Activated CD8-positive, alpha-beta memory T cell treated with anti-CD3 and anti-CD28 coated beads for 4 hours (primary cell): ENCODE measurements around the gene NSUN6.
"Not testable (repeated sequence)": the region's sequence is repeated elsewhere in the genome, so short reads cannot be mapped to it uniquely, and the experiment has no call there.

Experiments used
- DNase-seq, 2 donors: peaks; one replicate each; pipeline ENCODE4 v3.0.0-alpha.2; 2020; ENCODE audit warnings: low read depth in 2 of 2

The NSUN6 gene

DNA sequence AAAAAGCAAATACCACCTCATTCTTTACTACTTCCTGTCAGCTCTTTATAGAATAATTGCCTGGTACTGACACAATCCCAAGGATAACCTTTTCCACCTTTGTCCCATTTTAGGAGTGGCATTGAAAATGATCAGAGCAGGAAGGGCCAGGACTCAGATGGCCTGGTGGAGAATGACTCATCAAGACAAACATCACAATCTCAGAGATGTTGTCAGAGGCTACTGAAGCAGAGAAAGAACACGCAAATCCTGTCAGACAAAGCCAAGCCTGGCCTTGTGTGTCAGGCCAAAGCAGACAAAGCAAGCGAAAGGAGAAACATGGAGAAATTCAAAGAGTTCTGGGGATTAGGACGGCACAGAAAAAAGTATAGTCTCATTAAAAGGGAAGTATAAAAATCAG lies 40.9 kb downstream of the NSUN6 start:
- no peak for DNase-seq

DNA sequence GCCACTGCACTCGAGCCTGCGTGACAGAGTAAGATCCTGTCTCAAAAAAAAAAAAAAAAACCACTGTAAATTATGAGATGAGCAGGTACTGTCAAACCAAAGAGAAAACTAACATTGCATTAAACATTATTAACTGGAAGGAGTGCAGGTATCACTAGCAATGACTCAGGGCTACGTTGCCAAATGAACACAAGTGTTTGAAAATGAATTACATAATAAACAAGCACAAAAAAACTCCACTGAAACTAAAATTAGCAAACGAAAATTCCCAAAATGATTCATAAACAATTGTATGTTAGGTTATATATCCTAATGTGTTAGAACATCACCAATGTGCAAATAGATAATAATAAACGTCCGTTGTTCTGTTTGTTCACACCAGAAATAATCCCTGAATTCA lies 42.8 kb downstream of the NSUN6 start:
- DNase-seq: no peak

DNA sequence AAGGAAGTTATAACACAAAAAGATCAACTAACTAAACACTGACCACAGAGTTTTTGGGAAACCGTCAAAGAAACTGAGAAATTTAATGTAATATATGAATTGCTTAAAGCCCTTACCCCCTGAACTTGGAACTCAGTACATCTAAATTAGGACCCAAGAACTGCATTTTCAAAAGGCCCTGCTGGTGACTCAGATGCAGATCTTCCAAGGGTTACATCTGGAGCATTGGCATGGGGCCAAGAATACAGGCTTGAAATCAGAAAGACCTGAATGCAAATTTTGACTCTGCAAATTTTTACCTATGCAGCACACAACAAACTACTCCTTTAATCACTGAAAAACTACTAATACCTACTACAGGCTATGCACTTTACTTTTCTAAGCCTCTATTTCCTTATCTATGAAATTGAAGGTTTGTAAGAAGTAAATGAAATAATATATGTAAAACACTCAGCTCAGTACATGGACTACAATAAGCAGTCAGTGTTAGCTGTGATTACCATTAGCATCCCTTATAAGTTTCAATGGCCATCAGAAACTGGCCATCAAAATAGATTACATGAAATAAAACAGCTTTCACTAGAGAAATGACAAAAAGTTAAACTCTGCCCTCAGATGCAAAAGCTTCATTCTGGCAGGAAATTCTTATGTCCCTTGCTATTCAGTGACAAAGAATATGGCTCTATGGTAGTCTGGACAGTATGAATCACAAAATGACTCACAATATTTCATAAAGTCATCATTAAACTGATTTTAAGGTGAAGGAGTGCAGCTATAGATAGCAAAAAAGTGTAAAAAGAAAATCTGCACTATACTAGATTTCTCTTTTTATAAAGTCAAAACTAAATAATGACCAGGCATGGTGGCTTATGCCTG lies 43.6 kb downstream of the NSUN6 start:
- DNase-seq: no peak

DNA sequence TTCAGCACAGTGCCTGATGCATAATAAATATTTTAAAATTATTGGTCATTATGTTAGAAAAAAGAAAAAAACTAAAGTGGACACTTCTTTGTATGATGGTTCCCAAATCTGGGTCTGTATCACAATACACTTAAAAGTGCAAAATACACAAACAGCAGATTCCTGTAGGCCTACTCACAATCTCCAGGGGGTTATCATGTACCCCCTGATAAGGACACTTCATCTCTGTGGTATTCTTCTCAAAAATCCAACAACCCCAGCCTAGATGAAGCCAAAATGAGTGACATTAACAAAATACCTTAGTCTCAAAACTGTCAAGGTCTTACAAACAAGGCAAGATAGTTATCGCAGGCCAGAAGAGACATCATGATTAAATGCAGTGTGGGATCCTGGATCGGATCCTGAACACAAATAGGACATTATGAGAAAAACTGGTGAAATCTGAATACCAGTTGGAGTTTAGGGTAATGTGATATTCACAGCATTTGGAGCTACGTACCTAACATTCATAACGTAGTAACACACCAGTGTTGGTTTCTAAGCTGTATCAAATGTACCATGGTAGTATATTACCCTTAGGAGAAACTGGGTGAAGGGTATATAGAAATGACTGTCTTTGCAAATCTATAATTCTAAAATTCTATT lies 45.2 kb downstream of the NSUN6 start:
- DNase-seq: no peak

DNA sequence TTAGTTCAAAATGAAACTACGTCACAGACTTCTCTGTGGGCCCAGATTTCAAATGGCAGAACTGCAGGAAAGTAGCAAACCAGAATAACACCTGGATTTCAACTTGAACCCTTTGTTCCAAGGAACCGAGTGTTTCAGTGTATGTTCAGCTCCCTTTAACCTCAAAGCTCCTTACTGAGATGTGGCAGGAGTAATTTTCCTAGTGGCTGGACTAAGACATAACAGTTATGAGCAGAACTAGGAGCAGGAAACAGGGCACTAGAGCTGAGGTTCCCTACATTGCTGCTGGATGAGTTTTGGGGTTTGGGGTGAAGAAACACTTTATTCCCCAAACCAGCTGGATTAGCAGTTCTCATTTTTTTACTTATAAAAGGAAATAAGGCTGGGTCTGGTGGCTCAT lies 50.1 kb downstream of the NSUN6 start:
- DNase-seq: no peak

DNA sequence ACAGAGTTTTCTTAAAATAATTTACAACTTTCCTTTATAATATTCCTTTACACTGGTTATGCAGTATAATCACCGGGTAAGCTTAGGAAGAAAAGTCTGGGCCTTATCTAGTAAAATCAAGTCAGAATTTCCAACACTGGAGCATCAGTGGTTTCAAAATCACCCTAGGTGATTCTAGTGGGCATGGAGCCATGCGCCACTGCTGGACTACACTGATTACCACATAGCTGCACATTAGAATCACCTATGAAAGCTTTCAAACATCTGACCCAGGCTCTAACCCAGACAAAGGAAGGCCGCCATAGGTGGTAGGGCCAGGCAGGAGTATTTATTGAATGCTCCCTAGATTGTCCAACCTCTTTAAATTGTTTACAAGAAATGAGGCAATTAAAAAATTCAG lies 52.0 kb downstream of the NSUN6 start:
- DNase-seq: no peak

DNA sequence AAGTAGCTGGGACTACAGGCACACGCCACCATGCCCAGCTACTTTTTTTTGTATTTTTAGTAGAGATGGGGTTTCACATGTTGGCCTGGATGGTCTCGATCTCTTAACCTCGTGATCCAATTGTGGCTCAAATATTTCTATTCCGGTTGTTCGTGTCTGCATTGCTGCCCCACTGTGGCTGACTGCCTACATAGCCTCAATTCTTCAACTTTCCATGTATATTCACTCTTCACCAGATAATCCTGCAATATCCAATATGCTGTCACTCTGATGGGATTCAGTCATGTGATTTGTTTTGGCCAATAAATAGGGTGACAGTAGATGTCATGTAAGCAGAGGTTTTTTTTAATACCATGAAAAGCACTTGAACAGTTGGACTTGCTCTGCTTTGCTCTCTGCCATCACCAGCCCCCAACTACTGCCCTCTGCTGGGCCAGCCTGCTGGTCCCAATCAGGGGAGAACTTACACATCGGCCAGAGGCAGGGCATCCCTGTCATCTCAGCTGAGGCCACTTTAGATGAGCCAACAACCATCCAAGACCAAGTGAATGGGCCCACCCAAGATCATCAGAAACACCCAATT lies 56.7 kb downstream of the NSUN6 start:
- DNase-seq: no peak

DNA sequence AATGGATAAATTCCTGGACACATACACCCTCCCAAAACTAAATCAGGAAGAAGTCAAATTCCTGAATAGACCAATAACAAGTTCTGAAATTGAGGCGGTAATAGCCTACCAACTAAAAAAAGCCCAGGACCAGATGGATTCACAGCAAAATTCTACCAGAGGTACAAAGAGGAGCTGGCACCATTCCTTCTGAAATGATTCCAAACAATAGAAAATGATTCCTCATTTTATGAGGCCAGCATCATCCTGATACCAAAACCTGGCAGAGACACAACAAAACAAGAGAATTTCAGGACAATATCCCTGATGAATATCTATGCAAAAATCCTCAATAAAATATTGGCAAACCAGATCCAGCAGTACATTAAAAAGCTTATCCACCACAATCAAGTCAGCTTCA lies 60.2 kb downstream of the NSUN6 start:
- not testable (repeated sequence) for DNase-seq

DNA sequence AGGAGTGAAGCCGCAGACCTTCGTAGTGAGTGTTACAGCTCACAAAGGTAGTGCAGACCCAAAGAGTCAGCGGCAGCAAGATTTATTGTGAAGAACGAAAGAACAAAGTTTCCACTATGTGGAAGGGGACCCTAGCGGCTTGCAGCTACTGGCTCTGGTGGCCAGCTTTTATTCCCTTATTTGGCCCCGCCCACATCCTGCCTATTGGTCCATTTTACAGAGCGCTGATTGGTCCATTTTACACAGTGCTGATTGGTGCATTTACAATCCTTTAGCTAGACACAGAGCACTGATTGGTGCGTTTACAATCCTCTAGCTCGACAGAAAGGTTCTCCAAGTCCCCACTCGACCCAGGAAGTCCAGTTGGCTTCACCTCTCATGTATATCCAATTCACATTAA lies 64.8 kb downstream of the NSUN6 start:
- not testable (repeated sequence) for DNase-seq

DNA sequence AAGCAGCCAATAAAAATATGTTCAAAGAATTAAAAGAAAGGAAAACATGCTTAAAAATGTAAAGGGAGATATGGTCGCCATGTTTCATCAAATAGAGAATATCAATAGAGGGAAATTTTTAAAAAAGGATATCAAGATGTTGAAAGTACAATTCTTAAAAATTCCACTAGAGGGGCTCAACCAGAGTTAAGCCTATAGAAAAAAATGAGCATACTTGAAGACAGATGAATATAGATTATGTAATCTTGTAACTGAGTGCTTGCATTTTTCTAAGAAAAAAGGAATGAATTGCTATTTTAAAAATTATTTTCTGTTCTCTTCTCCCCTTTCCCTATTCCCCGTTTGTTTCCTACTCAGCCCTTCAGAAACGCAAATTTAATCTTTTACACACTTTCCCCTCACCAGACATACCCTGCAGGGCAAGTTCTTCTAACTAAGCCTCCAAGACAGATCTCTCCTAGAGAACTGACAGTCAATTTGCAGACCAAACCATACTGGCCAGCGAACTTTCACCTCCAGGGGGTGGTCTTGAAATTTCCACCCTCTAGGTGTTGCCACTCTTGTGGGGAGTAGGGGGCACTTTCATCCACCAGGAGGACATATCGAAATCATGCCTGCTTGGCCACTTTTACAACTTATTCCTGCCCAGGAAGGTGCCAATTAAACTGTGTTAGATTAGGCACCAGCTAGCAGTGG lies 67.7 kb downstream of the NSUN6 start:
- no peak for DNase-seq

DNA sequence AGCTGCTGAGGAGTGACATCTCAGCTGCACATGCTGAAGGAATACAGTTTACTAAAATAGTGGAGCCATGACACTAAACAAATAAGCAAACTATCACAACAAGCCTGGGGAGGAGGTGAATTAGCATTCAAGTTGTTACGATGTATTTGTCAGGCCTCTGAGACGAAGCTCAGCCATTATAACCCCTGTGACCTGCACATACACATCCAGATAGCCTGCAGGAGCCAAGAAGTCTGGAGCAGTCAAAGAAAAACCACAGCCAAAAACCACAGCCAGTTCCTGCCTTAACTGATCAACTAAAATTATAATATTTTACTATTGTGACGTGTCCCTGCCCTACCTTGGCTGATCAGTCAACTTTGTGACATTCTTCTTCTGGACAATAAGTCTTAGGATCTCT lies 68.6 kb downstream of the NSUN6 start:
- DNase-seq: no peak

DNA sequence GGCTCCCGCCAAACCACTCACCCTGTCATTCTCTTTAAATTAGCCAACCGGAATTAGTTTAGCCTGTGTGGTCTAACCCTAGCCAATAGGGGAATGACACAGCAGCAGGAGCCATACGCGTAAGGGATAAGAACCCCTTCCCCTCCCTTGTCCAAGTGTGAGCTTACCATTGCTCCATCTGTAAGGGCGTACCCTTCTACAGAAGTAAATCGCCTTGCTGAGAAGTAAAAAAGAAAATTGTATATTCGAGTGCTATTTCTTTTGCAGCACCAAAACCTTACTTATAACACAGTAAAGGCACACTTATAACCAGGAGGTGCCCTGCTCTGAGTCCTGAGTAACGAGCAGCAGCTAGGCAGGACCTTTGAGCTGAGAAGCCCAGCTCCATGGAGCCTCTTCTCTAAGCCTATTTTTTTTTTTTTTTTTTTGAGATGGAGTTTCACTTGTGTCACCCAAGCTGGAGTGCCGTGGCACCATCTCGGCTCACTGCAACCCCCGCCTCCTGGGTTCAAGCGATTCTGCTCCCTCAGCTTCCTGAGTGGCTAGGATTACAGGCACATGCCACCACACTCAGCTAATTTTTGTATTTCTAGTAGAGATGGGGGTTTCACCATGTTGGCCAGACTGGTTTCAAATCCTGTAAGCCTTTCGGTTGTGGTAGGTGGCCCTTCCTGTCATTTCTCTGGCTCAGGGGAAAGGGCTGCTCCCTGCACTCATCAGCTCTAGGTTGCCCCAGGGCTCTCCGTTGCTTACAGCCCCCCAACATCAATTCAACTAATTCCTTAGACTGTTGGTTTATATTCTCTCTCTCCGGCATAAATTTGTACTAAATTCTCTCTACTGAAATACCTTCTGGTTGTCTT lies 73.3 kb downstream of the NSUN6 start:
- DNase-seq: no peak

DNA sequence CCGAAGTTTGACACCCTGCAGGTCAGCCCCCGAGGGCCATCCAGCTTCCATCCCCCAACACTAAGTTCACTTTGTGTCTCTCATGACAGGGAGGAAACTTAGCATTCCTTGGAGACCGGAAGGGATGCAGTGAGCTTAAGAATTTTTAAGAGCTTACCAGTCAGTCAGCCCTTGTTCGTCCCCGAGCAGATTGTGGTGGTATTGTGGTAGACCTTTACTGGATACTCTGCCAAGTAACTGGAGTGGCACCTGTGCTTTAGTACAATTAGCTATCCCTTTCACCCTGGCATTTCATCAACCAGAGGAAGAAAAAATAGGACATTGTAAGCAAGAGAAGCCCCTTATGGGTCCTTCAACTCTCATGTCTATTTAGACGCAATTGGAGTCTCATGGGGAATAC lies 74.8 kb downstream of the NSUN6 start:
- no peak for DNase-seq

DNA sequence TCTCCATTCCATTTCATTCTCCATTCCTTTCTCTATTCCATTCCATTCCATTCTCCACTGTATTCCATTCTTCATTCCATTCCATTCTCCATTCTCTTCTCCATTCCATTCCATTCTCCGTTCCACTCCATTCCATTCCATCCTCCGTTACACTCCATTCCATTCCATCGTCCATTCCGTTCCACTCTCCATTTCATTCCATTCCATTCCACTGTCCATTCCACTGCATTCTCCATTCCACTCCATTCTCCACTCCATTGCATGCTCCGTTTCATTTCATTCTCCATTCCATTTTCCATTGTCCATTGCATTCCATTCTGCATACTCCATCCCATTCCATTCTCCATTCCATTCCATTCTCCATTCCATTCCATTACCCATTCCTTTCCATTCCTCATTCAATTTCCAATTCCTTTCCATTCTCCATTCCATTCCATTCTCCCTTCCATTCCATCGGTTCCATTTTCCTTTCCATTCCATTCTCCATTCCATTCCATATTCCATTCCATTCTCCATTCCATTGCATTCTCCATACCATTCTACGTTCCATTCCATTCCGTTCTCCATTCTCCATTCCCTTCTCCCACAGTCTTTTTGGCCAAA lies 78.3 kb downstream of the NSUN6 start:
- no peak for DNase-seq

DNA sequence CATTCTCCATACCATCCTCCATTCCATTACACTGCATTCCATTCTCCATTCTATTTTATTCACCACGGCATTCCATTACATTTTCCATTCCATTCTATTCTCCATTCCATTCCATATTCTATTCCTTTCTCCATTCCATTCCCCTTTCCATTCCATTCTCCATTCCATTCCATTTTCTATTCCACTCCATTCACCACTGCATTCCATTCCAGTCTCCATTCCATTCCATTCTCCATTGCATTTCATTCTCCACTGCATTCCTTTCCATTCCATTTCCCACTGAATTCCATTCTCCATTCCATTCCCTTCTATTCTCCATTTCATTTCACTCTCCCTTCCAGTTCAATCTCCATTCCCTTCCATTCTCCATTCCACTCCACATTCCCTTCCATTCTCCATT lies 79.6 kb downstream of the NSUN6 start:
- DNase-seq: no peak

DNA sequence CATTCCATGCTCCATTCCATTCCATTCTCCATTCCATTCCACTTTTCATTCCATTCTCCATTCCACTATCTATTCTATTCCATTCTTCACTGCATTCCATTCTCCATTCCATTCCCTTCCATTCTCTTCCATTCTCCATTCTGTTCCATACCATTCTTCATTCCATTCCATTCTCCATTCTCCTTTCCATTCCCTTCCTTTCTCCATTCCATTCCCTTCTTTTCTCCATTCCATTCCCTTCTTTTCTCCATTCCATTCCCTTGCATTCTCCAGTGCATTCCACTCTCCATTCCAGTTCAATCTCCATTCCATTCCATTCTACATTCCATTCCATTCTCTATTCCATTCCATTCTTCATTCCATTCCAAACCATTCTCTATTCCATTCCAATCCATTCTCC lies 80.3 kb downstream of the NSUN6 start:
- DNase-seq: no peak

DNA sequence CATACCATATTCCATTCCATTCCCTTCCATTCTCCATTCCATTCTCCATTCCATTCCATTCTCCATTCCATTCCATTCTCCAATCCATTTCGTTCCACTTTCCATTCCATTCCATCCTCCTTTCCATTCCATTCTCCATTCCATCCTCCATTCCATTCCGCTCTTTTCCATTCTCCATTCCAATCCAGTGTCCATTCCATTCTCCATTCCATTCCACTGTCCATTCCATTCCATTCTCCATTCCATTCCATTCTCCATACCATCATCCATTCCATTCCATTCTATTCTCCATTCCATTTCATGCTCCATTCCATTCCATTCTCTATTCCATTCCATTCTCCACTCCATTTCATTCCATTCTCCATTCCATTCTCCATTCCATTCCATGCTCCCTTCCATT lies 81.0 kb downstream of the NSUN6 start:
- DNase-seq: not testable (repeated sequence)

DNA sequence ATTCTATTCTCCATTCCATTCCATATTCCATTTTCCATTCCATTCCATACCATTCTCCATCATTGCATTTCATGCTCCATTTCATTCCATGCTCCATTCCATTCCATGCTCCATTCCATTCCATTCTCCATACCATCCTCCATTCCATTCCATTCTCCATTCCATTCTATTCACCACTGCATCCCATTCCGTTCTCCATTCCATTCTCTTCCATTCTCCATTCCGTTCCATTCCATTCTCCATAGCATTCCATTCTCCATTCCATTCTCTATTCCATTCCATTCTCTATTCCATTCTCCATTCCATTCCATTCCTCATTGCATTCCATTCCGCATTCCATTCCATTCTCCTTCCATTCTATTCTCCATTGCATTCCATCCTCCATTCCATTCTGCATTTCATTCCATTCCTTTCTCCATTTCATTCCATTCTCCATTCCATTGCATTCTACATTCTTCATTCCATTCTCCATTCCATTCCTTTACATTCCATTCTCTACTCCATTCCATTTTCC lies 84.0 kb downstream of the NSUN6 start:
- DNase-seq: no peak

DNA sequence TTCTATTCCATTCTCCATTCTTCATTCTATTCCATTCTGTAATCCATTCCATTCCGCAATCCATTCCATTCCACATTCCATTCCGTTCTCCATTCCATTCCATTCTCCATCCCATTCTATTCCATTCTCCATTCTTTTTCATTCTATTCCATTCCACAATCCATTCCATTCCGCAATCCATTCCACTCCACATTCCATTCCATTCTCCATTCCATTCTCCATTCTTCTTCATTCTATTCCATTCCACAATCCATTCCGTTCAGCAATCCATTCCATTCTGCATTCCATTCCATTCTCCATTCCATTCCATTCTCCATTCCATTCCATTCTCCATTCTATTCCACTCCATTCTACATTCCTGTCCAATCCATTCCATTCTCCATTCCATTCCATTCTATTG lies 85.2 kb downstream of the NSUN6 start:
- no peak for DNase-seq

DNA sequence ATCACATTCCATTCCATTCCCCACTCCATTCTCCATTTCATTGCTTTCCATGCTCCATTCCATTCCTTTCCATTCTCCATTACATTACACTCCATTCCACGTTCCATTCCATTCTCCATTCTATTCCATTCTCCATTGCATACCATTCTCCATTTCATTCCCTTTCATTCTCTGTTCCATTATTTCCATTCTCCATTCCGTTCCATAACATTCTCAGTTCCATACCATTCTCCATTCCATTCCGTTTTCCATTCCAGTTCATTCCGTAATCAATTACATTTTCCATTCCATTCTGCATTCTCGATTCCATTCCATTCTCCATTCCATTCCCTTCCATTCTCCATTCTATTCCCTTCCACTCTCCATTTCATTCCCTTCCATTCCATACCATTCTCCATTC lies 86.4 kb downstream of the NSUN6 start:
- DNase-seq: no peak
